Peyer's patch (tissue), 4 donors: ENCODE data around the gene HMGCR.

ENCODE experiments used
- POLR2A ChIP-seq, 2 donors: fragments of 450-650 bp; IDR thresholded peaks; one replicate each; pipeline ENCODE4 v1.5.1; 2017; ENCODE audit warnings: antibody characterized with exemption in 2 of 2, mild to moderate bottlenecking in 2 of 2, moderate library complexity in 2 of 2
- TF ChIP-seq, protein P1 (sequence below), 6 experiments: fragments of 450-650 bp in 4 of 6; fragments of 200-600 bp in 2 of 6; sonication (generic) in 1 of 6; IDR thresholded peaks; one replicate each; pipeline ENCODE4 v1.5.1; 2017 to 2019; ENCODE audit warnings: antibody characterized with exemption in 6 of 6, mild to moderate bottlenecking in 3 of 6, moderate library complexity in 1 of 6

DNA sequence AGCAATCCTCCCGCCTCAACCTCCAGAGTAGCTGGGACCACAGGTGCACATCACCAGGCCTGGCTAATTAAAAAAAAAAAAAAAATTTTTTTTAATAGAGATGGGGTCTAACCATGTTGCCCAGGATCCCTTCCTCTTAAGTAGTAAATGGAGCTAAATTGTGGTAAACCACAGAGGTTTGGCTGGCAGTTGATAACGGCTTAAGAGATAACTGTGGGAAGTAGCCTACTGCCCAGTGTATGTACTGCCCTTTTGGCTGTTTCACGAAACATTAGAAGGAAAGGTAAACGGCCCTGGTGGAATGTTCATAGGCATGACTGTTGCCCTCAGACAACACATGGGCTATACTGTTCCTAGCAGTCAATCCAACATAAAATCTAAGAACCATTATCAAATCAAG is 44.4 kb downstream of the HMGCR start:
- TF ChIP-seq, protein P1, sequence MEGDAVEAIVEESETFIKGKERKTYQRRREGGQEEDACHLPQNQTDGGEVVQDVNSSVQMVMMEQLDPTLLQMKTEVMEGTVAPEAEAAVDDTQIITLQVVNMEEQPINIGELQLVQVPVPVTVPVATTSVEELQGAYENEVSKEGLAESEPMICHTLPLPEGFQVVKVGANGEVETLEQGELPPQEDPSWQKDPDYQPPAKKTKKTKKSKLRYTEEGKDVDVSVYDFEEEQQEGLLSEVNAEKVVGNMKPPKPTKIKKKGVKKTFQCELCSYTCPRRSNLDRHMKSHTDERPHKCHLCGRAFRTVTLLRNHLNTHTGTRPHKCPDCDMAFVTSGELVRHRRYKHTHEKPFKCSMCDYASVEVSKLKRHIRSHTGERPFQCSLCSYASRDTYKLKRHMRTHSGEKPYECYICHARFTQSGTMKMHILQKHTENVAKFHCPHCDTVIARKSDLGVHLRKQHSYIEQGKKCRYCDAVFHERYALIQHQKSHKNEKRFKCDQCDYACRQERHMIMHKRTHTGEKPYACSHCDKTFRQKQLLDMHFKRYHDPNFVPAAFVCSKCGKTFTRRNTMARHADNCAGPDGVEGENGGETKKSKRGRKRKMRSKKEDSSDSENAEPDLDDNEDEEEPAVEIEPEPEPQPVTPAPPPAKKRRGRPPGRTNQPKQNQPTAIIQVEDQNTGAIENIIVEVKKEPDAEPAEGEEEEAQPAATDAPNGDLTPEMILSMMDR (IDR thresholded peaks at IDR 0.05) = no peak
- TF ChIP-seq POLR2A (IDR thresholded peaks at IDR 0.05) = no peak
